HepG2 (cell line): ENCODE data around the gene RAB1B. TPM values are rescaled to one million over a fixed set of nuclear protein-coding genes. Genes with fewer than 3 reads are reported as not detected.

ENCODE experiments used
- ARID4A ChIP-seq: sonication (generic); formaldehyde crosslinking; IDR thresholded peaks from 2 replicates; pipeline ENCODE4 v1.5.0; 2020; ENCODE audit warnings: mild to moderate bottlenecking, missing genetic modification reagents, borderline replicate concordance
- GLI4 ChIP-seq: sonication (generic); formaldehyde crosslinking; IDR thresholded peaks from 2 replicates; pipeline ENCODE4 v1.5.1; 2020; ENCODE audit warnings: missing genetic modification reagents, mild to moderate bottlenecking, moderate library complexity, borderline replicate concordance
- HNRNPK ChIP-seq: fragments of 200-400 bp; formaldehyde crosslinking; IDR thresholded peaks from 2 replicates; pipeline ENCODE4 v1.6.1; 2018; ENCODE audit warnings: low read length, low read depth, moderate library complexity, mild to moderate bottlenecking; ENCODE audit not compliant: poor library complexity, severe bottlenecking
- HOXA7 ChIP-seq: sonication (generic); formaldehyde crosslinking; IDR thresholded peaks from 2 replicates; pipeline ENCODE4 v1.8.1; 2022; ENCODE audit warnings: mild to moderate bottlenecking, missing genetic modification reagents, moderate library complexity
- KAT8 ChIP-seq: IDR thresholded peaks from 2 replicates; pipeline ENCODE4 v1.6.1; 2016; ENCODE audit warnings: missing genetic modification reagents, missing compliant biosample characterization
- LCORL ChIP-seq, 2 experiments: fragments of 450-650 bp in 1 of 2; sonication (generic) in 1 of 2; formaldehyde crosslinking in 1 of 2; IDR thresholded peaks; 2 replicates each; pipeline versions ENCODE4 v1.5.0 to v1.6.1; 2017 to 2020; ENCODE audit warnings: antibody characterized with exemption in 1 of 2, missing genetic modification reagents in 1 of 2
- MEIS1 ChIP-seq: sonication (generic); formaldehyde crosslinking; IDR thresholded peaks from 2 replicates; pipeline ENCODE4 v1.9.0; 2021; ENCODE audit warnings: mild to moderate bottlenecking, missing genetic modification reagents, moderate library complexity, borderline replicate concordance
- SAP130 ChIP-seq: IDR thresholded peaks from 2 replicates; pipeline ENCODE4 v1.6.1; 2016; ENCODE audit warnings: low read depth
- TBL1XR1 ChIP-seq: fragments of 150-350 bp; IDR thresholded peaks from 2 replicates; pipeline ENCODE4 v1.6.1; 2014; ENCODE audit warnings: borderline replicate concordance, low read length; ENCODE audit not compliant: partially characterized antibody
- TEAD3 ChIP-seq: optimal IDR thresholded peaks from 2 replicates; pipeline ENCODE3; 2016; ENCODE audit warnings: borderline replicate concordance
- THAP9 ChIP-seq: sonication (generic); formaldehyde crosslinking; IDR thresholded peaks from 2 replicates; pipeline ENCODE4; 2020; ENCODE audit warnings: missing genetic modification reagents, mild to moderate bottlenecking, borderline replicate concordance
- YY1 ChIP-seq: IDR thresholded peaks from 2 replicates; pipeline ENCODE4 v1.6.1; 2011; ENCODE audit warnings: low read length, low read depth, moderate library complexity, mild to moderate bottlenecking; ENCODE audit not compliant: insufficient read depth, insufficient replicate concordance
- ZNF501 ChIP-seq: sonication (generic); formaldehyde crosslinking; IDR thresholded peaks from 2 replicates; pipeline ENCODE4 v1.5.1; 2020; ENCODE audit warnings: mild to moderate bottlenecking, moderate library complexity, missing genetic modification reagents
- ZSCAN22 ChIP-seq: sonication (generic); formaldehyde crosslinking; IDR thresholded peaks from 2 replicates; pipeline ENCODE4 v1.4.0; 2020; ENCODE audit warnings: mild to moderate bottlenecking, missing genetic modification reagents
- ZSCAN9 ChIP-seq: IDR thresholded peaks from 2 replicates; pipeline ENCODE4 v1.6.1; 2016; ENCODE audit warnings: borderline replicate concordance
- polyA plus RNA-seq, 8 experiments: library from polyadenylated mRNA; depleted of rRNA in 3 of 8; stranded (reverse) in 7 of 8; unstranded in 1 of 8; fragments of >200 nt; fragmentation: Illumina TruSeq in 4 of 8; extraction: Trizol in 4 of 8; gene quantifications; 2 replicates each; pipeline versions ENCODE4 v1.2.1 to v1.2.3, GENCODE V29; 2011 to 2016; ENCODE audit warnings: low read depth in 4 of 8, missing spikeins in 1 of 8, mixed read lengths in 1 of 8; ENCODE audit not compliant: insufficient read depth in 1 of 8
- total RNA-seq, 5 experiments: library from RNA; depleted of rRNA; stranded (reverse); fragments of >200 nt; fragmentation: Illumina TruSeq; extraction: Trizol; gene quantifications; 2 replicates each; pipeline ENCODE4 v1.2.3, GENCODE V29; 2016; ENCODE audit warnings: low read depth in 1 of 5
- TF ChIP-seq, protein P1 (sequence below): sonication (generic); formaldehyde crosslinking; conservative IDR thresholded peaks from 2 replicates; pipeline ENCODE4 v1.8.0; 2022; ENCODE audit warnings: mild to moderate bottlenecking, moderate library complexity, missing genetic modification reagents

Gene RAB1B
- total and polyA plus RNA-seq, 2 of the 13 experiments (the other 11 are each of a cell fraction or from before 2014, with no cell fraction given), result 77.9 to 87.9 TPM

- peak; percentile 98 for TF ChIP-seq ARID4A
- TF ChIP-seq HNRNPK, result peak; percentile 83
- TF ChIP-seq, protein P1, sequence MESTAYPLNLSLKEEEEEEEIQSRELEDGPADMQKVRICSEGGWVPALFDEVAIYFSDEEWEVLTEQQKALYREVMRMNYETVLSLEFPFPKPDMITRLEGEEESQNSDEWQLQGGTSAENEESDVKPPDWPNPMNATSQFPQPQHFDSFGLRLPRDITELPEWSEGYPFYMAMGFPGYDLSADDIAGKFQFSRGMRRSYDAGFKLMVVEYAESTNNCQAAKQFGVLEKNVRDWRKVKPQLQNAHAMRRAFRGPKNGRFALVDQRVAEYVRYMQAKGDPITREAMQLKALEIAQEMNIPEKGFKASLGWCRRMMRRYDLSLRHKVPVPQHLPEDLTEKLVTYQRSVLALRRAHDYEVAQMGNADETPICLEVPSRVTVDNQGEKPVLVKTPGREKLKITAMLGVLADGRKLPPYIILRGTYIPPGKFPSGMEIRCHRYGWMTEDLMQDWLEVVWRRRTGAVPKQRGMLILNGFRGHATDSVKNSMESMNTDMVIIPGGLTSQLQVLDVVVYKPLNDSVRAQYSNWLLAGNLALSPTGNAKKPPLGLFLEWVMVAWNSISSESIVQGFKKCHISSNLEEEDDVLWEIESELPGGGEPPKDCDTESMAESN, result peak; percentile 73; the same call in 1 of the 2 replicates
- 0 out of 2 replicates have a peak, but pooled peaks have one; percentile 55 for TF ChIP-seq THAP9
- TF ChIP-seq ZNF501, result peak; percentile 57; the same call in 1 of the 2 replicates
- TF ChIP-seq YY1, result peak; percentile 61
- no peak for TF ChIP-seq MEIS1 (CRISPR knock-in tag)
- TF ChIP-seq TEAD3 (CRISPR knock-in tag), result peak; percentile 74
- peak; percentile 46; the same call in 1 of the 2 replicates for TF ChIP-seq KAT8 (CRISPR knock-in tag)
- TF ChIP-seq HOXA7 (CRISPR knock-in tag), result no peak
- TF ChIP-seq GLI4 (CRISPR knock-in tag), result no peak
- TF ChIP-seq LCORL (IDR thresholded peaks at IDR 0.05), result no peak
- 0 out of 2 replicates have a peak, but pooled peaks have one; percentile 44 for TF ChIP-seq LCORL (CRISPR knock-in tag; IDR thresholded peaks at IDR 0.05)
- TF ChIP-seq SAP130 (CRISPR knock-in tag), result peak; percentile 96
- TF ChIP-seq ZSCAN9 (CRISPR knock-in tag), result 0 out of 2 replicates have a peak, but pooled peaks have one; percentile 60
- peak; percentile 52 for TF ChIP-seq TBL1XR1
- TF ChIP-seq ZSCAN22, result no peak
These were observed 14.3 kb downstream of the RAB1B start (continued) for GRCh38 chr11:66282468-66283455.
